LoVo (cell line): ENCODE results near the gene LALBA.
"Not testable (repeated sequence)": the region's sequence is repeated elsewhere in the genome, so short reads cannot be mapped to it uniquely, and the experiment has no call there.

Source experiments
- DNase-seq: peaks from one replicate; pipeline ENCODE4 v3.0.0-alpha.2; 2016; ENCODE audit warnings: low spot score

Gene LALBA

DNA sequence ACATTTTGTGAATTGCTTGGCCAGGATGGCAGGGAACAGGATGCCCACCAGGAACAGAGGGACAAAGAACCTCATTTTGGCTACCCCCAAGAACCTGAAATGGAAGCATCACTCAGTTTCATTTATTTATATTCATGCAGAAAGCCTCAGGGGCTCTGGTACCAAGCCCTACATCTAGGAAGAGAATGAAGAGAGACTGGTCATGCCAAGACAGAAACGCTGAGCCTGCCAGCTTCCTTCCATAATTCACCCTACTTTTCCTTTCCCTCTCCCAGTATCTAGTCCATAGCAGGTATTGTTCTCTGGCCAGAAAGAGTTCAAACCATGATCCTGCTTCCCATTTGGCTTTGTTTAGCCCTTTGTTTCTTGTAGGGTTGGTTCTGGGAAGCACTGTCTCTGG is at the start of gene LALBA:
TSS of gene LALBA (minus strand) at position 101 of the 400 bp plus-strand sequence. CDS start at position 75, 26 bp downstream.
- no peak for DNase-seq

DNA sequence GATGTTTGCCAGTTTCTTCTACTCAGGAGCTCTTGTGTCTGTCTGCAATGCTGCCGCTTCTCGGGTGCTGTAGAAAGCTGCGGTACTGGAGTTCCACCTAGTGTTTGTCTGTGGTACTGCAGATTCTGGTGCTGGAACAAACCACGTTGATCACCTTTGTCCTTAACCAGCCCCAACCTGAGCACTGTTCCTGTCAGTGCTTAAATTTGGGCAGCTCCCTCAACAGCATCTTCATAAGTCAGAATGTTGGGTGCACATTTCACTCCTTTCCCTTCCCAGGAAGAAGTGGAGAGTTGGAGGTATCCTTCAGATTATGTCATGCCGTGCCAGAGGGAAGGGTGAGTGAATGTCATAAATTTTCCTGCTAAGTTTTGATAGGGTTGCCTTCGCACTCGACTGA is 48.7 kb upstream of the LALBA start:
- peak; percentile 82 for DNase-seq

DNA sequence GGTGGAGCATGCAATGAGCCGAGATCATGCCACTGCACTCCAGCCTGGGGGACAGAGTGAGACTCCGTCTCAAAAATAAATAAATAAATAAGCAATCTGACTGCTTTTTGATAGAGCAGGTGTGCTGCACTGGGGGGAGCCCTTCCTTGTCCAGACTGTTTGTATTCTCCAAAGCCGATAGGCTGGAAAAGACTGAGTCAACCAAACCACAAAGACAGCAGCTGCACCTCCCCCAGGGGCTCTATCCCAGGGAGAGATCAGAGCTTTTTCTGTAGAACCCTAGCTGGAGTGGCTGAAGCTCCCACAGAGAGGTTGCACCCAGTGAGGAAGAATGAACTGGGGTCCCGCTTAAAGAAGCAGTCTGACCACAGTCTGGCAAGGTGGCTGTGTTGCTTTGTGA is 45.8 kb upstream of the LALBA start:
- DNase-seq = no peak

DNA sequence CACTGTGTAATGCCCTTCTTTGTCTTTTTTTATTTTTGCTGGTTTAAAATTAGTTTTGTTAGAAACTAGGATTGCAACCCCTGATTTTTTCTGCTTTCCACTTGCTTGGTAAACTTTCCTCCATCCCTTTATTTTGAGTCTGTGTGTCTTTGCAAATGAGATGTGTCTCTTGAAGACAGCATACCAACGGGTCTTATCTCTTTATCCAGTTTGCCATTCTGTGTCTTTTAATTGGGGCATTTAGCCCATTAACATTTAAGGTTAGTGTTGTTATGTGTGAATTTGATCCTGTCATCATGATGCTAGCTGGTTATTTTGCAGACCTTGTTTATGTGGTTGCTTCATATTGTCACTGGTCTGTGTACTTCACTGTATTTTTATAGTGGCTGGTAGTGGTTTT is 43.5 kb upstream of the LALBA start:
- no peak for DNase-seq

DNA sequence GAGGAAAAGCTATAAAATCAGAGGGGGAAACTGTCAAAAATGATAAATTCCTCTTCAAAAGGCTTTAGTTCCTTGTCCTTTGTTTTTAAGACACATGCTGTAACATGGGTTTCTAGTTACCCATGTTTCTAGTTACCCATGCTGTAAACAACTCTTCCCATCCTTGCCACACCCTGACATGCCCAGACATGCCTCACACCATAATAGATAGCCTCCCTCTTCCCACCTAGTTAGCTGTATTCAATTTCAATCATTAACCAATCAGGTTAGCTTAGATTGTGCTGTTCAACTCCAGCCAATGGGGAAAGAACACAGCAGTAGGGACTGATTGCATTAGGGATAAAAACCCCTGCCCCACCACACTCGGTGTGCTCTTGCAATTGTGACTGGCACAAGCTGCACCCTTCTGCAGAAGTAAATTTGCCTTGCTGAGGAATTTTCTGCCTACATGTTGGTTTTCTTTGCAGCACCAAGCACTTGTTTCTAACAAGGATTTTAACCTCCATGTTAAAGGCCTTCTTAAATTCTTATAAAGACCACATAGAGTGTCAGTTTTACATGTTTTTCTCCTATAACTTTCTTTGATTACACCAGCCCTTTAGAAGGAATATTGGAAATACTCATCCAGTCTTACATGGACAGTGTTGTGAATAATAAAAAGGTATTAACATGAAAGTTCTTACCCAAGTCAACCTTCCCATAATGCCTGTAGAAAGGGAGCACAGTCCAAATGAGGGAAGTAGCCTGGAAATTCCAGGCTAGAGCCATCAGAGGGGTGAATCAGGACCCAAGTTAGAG is 32.5 kb upstream of the LALBA start:
- peak; percentile 59 for DNase-seq

DNA sequence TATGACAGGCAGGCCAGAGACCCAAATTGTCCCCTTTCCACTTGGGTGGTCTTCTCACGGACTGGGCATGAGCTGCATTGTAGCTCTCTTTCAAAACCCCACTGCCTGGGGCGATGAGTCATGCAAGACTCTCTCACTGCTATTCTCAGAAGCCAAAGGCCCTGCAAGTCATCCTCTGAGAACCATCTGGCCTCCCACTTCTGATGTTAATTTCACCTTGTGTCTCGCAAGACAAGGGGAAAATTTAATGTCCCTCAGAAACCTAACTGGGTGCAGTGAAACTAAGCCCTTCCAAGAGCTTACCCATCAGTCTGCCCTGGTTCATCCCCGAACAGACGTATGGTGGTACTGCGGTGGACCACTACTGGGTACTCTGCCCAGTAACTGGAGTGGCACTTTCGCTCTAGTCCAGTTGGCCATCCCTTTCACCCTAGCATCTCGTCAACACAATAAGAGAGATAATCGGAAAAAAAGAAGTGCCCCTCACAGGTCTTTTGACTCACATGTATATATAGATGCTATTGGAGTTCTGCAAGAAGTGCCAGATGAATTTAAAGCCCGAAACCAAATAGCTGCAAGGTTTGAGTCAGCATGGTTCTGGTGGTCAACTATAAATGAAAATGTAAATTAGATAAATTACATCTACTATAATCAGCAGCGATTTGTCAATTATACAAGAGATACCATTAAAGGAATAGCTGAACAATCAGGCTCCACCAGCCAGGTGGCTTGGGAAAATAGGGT is 31.3 kb upstream of the LALBA start:
- no peak for DNase-seq

DNA sequence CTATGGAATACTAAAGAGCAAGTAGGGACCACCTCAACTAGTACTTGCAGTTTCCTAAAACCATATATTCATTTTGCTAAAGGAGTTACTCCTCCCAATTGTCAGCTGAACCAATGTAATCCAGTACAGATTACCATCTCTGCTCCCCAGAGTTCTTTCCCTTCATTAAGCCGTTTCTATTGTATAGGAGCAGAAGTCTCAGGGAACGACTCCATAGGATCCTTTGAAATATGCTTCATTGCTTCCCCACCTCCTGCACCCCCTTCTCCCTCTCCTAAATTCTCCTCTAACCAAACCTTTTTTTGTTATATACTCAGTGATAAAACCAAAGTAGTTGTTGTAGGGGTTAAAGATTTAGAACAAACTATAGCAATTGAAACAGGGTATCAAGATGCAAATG is 30.7 kb upstream of the LALBA start:
- no peak for DNase-seq

DNA sequence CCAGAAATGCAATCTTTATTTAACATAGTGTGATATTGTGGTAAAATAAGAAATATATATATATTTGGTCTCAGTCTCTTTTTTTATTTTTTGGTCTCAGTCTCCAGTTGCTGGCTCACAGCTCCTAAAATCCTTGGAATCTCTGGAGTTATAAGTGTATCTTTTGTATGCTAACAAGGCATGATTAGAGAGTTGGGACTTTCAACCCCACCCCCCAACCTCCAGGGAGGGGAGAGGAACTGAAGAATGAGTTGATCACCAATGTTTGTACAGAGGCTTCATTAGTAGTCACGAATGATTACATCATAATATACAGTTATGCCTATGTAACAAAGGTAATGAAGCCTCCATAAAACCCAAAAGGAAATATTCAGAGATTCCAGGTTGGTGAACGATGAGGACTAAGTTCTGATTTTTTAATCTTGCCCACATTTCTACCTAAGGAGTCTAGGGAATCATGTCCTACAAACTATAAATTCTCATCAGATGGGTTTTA is 22.8 kb upstream of the LALBA start:
- DNase-seq = no peak

DNA sequence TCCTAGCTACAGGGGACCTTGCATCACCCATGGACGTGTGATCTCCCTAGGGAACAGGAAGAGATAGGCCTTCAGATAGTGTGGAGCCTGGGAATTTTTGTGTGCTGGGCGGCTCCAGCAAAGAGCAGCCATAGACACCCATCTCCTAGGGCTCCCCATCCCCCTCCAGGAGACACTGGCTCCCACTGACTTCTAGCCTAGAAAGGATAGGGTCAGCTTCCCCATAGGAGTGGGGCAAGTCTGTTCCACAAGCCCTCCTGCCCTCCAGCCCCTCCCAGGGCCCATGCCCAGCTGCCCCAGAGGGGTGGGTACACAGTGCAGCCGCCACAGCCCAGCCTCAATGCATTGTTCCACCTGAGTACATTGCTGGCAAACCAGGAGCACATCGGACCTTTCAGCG is 16.5 kb upstream of the LALBA start:
- DNase-seq = no peak

DNA sequence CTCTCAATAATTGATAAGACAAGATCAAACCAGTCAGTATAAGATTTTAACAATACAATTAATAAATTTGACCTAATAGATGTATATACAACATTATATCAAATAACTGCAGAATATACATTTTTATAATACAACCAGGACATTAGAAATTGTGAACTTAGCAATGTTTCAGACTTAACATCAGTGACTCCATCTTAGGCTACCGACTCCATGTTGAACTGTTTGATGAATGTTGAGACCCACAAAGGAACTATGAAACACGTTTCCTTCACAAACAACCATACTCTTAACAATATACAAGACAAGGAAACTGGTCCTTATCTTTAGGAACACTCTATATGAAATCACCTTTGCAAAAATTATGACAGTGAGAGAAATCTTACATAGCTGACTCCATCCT is 13.9 kb upstream of the LALBA start:
- DNase-seq = no peak

DNA sequence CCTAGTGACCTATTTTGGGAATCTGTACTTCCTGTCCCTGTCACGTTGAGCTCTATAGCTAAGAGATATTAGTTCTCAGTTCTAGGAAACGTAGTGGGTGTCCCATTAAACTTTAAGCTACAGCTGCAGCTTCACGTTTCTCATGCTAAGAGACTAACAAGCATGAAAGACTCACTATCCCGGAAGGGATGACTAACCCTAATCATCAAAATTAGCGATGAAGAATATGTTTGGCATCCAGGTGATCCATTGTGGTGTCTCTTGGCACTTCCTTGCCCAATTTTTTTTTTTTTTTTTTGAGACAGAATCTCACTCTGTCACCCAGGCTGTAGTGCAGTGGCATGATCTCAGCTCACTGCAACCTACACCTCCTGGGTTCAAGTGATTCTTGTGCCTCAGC is 11.0 kb upstream of the LALBA start:
- peak; percentile 17 for DNase-seq

DNA sequence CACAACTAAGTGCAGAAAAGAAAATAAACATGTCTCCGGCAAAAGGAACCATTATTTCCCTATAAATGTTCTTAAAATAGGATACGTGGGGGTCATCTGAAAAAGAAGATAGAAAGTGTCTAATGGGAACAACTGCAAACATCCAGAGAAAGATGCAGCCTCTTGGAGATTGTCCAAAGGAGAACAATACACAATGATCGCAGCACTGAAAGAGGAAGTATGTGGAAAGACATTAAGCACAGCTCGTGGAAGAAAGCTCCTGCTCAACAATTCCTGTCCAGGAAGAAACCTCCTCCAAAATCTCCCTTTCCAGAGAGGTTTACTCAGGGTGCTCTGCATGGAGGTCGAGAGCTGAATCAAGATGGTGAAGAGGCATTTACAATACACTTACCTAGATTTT is 2.5 kb upstream of the LALBA start:
- DNase-seq = no peak

DNA sequence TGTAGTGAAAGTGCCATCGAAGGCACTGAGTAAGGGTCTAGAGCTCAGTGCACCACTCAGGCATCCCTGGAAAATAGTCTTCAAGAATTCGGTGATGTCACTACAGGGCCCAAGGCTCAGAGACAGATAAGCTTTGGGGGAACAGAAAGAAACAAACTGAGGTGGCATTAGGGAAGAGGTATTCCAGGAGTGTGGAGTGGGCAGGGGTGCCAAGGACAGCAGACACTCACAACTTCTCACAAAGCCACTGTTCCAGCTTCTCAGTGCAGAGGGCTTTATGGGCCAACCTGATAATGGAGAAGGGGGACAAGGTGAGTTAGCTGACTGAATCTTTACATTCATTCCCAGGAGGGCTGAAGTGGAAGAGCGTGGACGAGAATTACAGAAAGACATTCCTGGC is 2.1 kb downstream of the LALBA start:
- DNase-seq = no peak

DNA sequence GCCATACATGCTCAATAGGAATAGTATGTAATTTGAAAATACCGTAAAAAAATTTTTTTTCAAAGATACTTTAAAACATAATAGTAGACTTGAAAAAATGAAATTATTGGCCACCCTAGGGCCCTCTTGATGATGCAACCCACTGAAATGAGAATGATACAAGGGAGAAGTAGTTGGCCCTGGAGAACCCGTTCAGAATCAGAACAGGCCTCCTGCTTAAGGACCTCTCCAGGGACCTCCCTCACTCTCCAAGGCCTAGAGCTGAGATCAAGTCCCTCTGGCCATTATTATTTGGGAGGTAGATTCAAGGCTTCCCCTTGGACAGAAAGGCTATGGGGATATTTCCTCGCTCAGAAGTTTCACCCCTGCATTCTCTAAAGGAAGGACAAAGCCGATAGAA is 11.9 kb downstream of the LALBA start:
- no peak for DNase-seq

DNA sequence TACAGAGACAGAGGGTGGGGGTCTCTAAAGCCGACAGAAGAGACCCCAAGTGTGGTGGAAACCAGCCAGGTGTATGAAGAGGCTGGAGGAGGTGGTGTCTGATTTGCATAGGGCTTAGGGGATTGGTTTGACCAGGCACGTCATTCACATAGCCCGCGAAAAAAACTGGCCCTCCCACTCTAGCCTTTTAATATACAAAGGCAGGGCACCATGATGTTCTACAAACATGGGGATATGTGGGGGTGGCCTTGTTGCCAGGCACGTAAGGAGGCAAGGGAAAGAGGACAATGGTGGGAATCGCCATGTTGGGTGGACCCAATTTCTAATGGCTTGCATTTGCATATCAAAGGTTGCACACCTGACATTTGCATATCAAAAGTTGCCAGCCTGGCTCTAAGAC is 13.2 kb downstream of the LALBA start:
- no peak for DNase-seq

DNA sequence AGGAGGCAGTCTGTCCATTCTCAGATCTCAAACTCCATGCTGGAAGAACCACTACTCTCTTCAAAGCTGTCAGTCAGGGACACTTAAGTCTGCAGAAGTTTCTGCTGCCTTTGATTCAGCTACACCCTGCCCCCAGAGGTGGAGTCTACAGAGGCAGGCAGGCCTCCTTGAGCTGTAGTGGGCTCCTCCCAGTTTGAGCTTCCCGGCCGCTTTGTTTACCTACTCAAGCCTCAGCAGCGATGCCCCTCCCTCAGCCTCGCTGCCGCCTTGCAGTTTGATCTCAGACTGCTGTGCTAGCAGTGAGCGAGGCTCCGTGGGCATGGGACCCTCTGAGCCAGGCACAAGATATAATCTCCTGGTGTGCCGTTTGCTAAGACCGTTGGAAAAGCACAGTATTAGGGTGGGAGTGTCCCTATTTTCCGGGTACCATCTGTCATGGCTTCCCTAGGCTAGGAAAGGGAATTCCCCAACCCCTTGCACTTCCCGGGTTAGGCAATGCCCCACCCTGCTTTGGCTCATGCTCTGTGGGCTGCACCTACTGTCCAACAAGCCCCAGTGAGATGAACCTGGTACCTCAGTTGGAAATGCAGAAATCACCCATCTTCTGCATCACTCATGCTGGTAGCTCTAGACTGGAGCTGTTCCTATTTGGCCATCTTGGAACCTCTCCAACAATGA is 16.0 kb downstream of the LALBA start:
- peak; percentile 50 for DNase-seq

DNA sequence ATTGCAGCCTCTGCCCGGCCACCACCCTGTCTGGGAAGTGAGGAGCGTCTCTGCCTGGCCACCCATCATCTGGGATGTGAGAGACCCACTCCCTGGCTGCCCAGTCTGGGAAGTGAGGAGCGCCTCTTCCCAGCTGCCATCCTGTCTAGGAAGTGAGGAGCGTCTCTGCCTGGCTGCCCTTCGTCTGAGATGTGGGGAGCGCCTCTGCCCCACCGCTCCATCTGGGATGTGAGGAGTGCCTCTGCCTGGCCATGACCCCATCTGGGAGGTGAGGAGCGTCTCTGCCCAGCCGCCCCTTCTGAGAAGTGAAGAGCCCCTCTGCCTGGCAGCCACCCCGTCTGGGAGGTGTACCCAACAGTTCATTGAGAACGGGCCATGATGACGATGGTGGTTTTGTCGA is 18.2 kb downstream of the LALBA start:
- not testable (repeated sequence) for DNase-seq

DNA sequence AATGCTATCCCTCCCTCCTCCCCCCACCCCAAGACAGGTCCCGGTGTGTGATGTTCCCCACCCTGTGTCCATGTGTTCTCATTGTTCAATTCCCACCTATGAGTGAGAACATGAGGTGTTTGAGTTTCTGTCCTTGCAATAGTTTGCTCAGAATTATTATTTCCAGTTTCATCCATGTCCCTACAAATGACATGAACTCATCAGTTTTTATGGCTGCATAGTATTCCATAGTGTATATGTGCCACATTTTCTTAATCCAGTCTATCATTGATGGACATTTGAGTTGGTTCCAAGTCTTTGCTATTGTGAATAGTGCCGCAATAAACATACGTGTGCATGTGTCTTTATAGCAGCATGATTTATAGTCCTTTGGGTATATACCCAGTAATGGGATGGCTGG is 22.8 kb downstream of the LALBA start:
- not testable (repeated sequence) for DNase-seq

DNA sequence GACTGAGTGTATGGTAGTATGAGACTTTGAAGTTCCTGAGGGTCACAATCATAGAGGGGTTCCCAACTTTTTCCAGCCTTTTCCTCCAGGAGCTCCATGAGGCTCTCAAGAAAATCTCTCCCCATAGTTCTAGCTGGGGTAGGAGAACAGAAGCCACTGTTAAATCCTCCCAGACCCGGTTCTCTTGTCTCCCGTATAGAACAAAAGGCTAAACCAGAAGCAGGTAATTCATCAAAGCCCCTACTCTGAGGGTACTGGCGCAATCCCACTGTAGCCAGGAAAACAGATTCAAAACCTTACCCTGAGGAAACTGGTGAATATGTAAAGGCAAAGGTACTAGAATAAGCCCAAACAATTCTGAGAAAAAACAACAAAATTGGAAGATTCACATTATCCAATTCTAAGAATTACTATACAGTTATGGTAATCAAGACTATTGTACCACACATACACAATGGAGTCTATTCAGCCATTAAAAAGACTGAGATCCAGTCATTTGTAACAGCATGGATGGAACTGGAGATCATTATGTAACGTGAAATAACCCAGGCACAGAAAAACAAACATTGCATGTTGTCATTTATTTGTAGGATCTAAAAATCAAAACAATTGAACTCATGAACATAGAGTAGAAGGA is 23.9 kb downstream of the LALBA start:
- no peak for DNase-seq

DNA sequence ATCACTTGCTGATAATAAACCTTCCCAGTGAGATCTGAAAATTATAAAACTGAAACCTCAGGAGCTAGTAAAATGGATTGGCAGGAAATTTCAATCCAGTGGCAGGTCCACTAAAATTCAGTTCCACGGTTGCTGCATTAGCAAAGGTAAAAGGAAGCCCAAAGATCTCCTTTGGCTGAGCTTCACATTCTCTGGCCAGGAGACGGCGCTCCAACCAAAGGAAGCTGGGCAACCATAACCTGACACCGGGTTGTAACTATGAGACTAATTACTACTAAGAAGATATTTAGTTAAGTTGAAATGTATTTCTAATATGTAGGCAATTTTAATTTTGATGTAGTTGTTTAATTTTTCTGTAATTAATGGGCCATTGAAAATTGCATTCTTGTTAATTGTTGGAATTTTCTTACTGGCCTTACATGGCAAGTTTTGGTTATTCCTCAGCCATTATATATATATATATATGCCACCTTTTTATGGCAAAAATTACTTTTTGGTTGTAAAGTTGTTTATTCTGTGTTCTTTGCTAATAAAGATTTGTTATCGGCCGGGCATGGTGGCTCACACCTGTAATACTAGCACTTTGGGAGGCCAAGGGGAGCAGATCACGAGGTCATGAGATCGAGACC is 27.4 kb downstream of the LALBA start:
- peak; percentile 58 for DNase-seq

DNA sequence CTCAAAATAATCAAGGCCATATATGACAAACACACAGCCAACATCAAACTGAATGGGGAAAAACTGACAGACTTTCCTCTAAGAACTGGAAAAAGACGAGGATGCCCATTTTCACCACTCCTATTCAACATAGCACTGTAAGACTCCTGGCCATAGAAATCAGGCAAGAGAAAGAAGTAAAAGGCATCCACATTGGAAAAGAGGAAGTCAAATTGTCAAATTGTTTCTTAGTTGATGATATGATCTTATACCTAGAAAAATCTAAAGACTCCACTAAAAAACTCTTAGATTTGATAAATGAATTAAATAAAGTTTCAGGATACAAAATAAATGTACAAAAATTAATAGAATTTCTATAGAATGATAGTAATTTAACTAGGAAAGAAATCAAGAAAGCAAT is 33.2 kb downstream of the LALBA start:
- DNase-seq = no peak

DNA sequence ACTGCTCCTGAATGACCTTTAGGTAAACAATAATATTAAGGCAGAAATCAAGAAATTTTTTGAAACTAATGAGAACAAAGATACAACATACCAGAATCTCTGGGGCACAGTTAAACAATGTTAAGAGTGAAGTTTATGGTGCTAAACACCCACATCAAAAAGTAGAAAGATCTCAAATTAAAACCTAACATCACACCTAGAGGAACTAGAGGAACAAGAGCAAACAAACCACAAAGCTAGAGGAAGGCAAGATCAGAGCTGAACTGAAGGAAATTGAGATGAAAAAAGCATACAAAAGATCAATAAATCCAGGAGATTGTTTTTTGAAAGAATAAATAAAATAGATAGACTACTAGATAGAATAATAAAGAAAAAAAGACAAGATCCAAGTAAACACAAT is 37.2 kb downstream of the LALBA start:
- no peak for DNase-seq
